HG03558 (cell line): ENCODE measurements around the gene RCL1.

ENCODE experiments used
- ATAC-seq: cut with Tn5 transposase; IDR thresholded peaks from one replicate; pipeline ENCODE4 v1.9.1; 2021; ENCODE audit warnings: moderate number of reproducible peaks; ENCODE audit not compliant: unreplicated experiment; ENCODE audit errors: extremely low read depth

RCL1 gene

GRCh38 chr9:4805191-4805918, 12.6 kb downstream of the RCL1 start:
- no peak for ATAC-seq

DNA sequence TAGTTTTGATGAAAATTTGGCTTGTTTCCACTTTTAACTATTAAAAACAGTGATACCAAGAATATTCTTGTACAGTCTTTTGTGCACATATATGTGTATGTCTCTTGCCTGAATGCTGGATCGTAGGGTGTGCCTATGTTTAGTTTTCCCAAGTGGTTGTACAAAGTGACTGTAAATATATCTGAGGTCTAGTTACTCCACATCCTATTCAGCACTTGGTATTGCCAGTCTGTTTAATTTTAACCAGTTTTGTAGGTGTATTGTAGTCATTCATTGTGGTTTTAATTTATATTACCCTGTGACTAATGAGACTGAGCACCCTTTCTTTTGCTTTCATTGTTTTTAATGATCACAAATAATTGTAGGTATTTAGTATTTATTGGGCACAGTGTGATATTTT, 17.8 kb downstream of the RCL1 start:
- no peak for ATAC-seq

- no peak for ATAC-seq
Observed at GRCh38 chr9:4811824-4812223, 19.1 kb downstream of the RCL1 start.

- ATAC-seq = no peak
Observed at GRCh38 chr9:4812858-4813257, 20.1 kb downstream of the RCL1 start.

DNA sequence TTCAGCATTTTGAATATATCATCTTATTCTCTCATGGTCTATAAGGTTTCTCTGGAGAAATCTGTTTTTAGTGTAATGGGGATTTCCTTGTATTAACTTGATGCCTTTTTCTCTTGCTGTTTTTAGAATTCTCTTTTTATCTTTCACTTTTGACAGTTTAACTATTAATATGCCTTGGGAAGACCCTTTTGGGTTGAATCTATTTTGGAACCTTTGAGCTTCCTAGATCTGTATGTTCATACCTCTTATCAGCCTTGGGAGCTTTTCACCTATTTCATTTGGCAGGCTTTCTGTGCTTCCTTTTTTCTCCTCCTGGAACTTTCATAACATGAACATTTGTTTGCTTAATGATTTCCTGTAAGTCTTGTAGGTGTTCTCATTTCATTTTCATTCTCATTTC, 22.2 kb downstream of the RCL1 start:
- no peak for ATAC-seq

DNA sequence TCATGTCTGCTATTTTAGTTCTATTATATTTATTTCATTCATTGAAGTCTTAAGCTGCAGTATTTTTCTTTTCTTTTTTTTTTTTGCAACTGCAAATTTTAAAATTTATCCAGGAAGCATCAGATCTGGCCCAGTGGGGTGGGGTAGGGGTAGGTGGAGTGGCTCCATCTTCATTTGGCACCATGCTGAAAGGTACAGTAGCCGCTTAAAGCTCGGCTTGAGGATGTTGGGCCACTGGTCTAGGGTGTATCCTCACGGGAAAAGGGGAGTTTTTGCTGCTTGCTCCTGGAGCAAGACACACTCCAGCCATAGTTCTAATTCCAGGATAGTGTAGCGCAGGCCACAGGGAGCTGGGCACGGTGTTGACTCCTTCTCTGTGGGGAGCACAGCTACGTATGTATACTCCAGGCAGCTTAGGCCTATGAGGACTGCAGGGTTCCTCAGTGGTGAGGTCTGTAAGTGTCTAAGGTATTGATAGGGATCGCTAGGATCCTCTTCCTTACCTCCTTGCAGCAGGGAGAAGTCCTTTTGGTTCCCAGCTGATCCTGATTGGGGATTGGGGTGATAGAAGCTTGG, 22.7 kb downstream of the RCL1 start:
- ATAC-seq = no peak

- no peak for ATAC-seq
Observed at GRCh38 chr9:4820168-4820567, 27.4 kb downstream of the RCL1 start.

DNA sequence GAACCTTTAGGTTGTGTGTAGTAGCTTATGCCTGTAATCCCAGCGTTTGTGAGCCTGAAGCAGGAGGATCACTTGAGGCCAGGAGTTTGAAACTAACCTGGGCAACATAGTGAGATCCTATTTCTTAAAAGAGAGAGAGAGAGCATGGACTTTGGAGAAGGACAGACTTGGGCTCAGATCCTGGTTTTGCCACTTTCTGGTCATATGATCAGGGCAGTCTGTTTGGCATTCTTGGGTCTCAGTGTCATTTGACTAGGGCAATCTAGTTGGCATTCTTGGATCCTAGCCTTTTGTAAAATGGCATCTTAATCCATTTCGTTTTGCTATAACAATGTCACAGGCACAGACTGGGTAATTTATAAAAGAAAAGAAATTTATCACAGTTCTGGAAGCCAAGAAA, 28.4 kb downstream of the RCL1 start:
- no peak for ATAC-seq

DNA sequence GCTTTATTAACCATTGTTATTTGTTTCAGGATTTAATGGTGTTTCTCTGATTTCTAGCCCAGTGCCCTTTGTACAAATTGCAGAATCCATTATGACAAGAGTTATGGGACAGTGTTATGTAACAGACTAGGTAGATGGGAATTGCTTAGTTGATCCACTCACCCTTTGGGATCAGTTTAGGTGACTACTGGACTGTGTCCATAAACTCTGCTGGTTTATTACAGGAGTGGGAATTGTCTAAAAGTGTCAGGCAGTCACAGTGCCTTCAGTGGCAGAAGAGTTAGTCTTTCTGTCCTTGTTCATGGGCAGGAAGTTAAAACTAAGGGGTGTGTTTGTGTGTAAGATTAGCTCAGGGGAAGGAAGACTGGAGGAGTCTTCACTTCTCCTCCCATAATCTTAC, 29.3 kb downstream of the RCL1 start:
- ATAC-seq = no peak

GRCh38 chr9:4826417-4827166, 33.8 kb downstream of the RCL1 start:
- no peak for ATAC-seq

- no peak for ATAC-seq
Observed at GRCh38 chr9:4827224-4827623, 34.5 kb downstream of the RCL1 start.

DNA sequence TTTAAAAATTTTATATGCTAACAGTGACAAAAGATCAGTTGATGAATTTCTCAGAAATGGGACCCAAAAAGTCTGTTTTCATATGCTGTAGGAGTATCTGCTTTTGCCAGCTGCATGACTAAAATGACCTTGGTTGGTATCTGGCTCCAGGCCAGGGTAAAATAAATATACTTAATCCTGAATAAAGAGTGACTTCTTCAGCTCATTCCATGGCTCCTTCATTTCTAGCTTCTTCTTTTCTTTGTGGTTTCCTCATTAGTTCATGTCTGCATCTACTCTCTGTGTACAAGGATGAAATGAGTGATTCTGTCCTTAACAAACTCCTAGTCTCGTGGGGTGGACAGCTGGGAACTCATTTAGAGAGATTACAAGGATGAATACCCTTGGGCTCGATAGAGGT, 36.0 kb downstream of the RCL1 start:
- no peak for ATAC-seq

DNA sequence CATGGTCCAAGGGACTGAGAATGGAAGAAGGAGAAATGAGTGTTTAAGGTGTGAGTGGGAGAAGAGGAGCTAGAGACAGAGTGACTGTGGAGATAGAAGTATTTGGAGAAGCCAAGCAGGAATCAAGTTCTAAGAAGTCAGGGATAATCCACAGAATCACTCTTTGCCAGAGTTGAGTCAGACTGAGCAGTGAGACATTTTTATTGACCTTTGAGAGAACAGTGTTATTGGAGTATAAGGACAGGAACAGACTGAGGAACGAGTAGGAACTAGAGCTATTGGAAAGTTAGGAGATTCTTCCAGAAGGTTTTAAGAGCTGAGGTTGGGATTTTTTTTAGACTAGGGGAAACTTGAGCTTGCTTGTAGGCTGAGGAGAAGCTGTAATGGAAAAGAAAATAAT, 37.2 kb downstream of the RCL1 start:
- ATAC-seq = no peak

DNA sequence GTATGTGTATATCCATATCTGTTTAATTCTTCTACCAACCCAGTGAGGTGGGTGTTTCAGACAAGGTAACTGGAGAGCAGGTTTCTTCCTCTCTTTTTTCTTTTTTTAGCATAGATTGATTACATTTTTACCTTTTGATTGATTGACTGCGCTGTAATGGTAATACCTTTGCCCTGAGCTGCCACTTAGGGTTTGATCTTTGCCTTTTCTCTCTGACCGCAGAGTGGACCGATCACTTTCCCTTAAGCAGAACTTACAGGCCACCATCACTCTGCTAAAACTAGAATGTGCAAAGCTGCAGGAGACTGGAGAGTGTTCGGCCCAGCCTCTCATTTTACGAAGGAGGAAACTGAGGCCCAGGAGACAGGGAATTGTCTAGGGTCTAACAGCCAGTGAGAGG, 38.0 kb downstream of the RCL1 start:
- no peak for ATAC-seq

- no peak for ATAC-seq
Observed at GRCh38 chr9:4831119-4831518, 38.4 kb downstream of the RCL1 start.

DNA sequence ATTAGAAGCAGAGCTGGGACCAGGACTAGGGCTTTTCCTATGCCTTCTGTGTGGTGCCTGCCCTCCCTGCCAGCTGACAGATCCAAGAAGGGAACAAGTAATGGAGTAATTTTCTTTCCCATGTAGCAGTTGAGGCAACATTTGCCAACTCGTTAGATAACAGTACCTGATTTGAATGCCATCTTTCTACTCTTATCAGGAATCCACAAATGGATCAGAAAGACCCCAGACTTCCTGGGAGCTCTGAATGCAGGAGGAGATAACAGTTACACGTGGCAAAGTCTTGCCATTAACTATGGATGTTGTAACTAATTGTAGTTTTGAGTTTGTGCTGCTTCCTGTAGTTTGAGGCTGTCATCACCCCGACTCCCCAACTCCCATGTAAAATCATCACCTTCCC, 39.2 kb downstream of the RCL1 start:
- no peak for ATAC-seq

DNA sequence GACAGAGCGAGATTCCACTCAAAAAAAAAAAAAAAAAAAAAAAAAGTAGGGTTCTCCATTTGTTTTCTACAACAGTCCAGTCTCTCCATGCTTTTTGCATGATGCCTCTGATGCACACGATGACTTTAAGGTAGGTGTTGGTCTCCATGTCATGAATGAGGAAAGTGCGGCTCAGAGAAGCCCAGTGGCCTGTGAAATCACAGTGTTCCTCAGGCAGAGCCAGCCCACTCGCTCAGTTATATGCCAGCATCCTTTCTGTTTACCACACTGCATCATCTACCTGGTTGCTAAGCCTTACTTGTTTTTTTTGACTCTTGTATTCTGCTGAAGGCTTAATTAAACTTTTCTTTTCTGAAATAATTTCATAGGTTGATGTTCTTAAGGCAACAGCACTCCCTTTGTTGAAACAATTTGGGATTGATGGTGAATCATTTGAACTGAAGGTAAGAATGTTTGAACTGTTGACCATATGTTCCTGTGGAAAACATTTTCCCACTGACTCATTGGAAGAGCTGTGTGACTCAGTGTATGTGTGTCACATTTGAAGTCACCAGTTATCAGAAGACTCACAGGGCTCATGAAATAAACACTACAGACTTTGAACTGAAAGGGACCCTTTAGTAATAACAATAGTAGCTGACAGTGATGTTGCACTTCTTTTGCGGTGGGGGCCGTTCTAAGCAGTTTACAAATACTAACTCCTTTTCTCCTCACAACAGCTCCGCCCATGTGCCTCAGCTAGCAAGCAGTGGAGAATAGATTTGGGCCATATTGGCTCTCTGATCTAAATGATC, 40.2 kb downstream of the RCL1 start:
- ATAC-seq = no peak

DNA sequence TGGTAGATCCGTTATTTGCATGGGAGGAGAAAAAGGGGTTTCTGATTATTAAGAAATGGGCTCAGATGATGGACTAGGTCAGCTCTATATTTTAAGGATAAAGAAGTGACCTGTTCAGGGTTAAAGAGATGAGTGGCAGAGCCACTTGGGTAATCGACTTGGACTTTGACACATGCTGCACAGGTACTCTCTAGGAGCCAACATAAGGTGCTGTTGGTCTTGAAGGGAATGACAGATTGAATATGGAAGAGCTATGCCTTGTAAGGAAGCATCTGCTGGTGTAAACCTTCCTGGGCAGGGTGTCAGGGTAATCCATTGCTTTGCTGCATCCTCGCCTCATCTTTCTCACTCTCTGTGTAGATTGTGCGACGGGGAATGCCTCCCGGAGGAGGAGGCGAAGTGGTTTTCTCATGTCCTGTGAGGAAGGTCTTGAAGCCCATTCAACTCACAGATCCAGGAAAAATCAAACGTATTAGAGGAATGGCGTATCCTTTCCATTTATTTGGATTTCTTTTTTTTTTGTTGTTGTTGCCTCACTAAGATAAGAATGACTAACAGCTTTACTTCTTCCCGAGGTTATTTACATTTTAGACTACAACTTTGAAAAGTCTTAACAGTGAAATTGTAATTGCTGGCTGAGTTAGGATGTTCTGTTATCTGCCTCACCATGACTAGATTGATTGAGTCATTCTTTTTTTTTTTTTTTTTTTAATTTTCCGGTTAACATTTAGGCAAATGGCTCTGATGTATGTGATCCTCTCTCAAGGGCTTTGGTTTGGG, 41.2 kb downstream of the RCL1 start:
- no peak for ATAC-seq

- no peak for ATAC-seq
Observed at GRCh38 chr9:4836676-4837075, 43.9 kb downstream of the RCL1 start.
